Aorta (tissue), 5 donors: ENCODE results near the gene FAM20A. TPM values are rescaled to one million over a fixed set of nuclear protein-coding genes. Genes with fewer than 3 reads are reported as not detected.

Experiments used
- ATAC-seq: fragments of 200-7000 bp; cut with Tn5 transposase; one replicate; pipeline ENCODE4 v1.9.1; 2022; ENCODE audit warnings: moderate library complexity; ENCODE audit not compliant: low FRiP score
- DNase-seq, 2 donors: peaks; one replicate each; pipeline ENCODE4 v3.0.0-alpha.2; 2020
- H3K27ac ChIP-seq, 2 donors: one replicate each; pipeline ENCODE4 v1.5.1; 2013; ENCODE audit warnings: low read length in 2 of 2, mild to moderate bottlenecking in 2 of 2, moderate library complexity in 2 of 2, control low read depth in 1 of 2, inconsistent platforms in 1 of 2, low read depth in 1 of 2
- H3K27me3 ChIP-seq, 2 donors: one replicate each; pipeline ENCODE4 v1.6.1; 2013; ENCODE audit warnings: control low read depth in 1 of 2, low read length in 1 of 2, mild to moderate bottlenecking in 1 of 2, moderate library complexity in 1 of 2; ENCODE audit not compliant: insufficient read depth in 2 of 2, control insufficient read depth in 1 of 2
- H3K36me3 ChIP-seq, 2 donors: one replicate each; pipeline ENCODE4 v1.6.1; 2013; ENCODE audit warnings: control low read depth in 1 of 2, low read length in 1 of 2, mild to moderate bottlenecking in 1 of 2; ENCODE audit not compliant: insufficient read depth in 2 of 2, control insufficient read depth in 1 of 2
- H3K4me1 ChIP-seq, 2 donors: one replicate each; pipeline ENCODE4 v1.6.1; 2013; ENCODE audit warnings: low read length in 2 of 2, control low read depth in 1 of 2, mild to moderate bottlenecking in 1 of 2, moderate library complexity in 1 of 2; ENCODE audit not compliant: insufficient read depth in 2 of 2, control insufficient read depth in 1 of 2
- H3K4me3 ChIP-seq, 2 donors: one replicate each; pipeline ENCODE4 v1.5.1; 2013; ENCODE audit warnings: low read length in 2 of 2, control low read depth in 1 of 2, mild to moderate bottlenecking in 1 of 2
- H3K9me3 ChIP-seq: one replicate; pipeline ENCODE4 v1.6.1; 2013; ENCODE audit warnings: mild to moderate bottlenecking, low read length; ENCODE audit not compliant: control insufficient read depth
- WGBS, 2 donors: extraction: QIAGEN DNeasy Blood & Tissue Kit; methylation state at CpG; one replicate each; pipeline ENCODE4 v1.1.7; 2013; 5-methylcytosine and 5-hydroxymethylcytosine counted together
- intact Hi-C, 2 donors: fragments of 100-400 bp; cut with DNase I; formaldehyde crosslinking; loops; one replicate each; pipeline versions ENCODE4 v1.14.2 to v1.15.0; 2022
- polyA plus RNA-seq, 2 donors: library from polyadenylated mRNA; stranded (reverse); fragments of 200-250 nt; gene quantifications; one replicate each; pipeline ENCODE4 v1.2.3, GENCODE V29; 2013
- total RNA-seq, 2 donors: library from RNA; stranded (reverse); fragmentation: NEBNext Ultra II Directional; extraction: Animal tissue kit (Norgen Biotek cat#: 25700); gene quantifications; one replicate each; pipeline ENCODE4 v1.2.1, GENCODE V29; 2021
- donor health status: healthy with polysubstance abuse.
- donor health status: Bipolar disorder and iron deficiency.
- donor health status: DM: no; HTN: no; CAD: no.
- donor health status: DM: no; HTN: no; CAD: no.
- donor health status: DM: yes; HTN: yes; CAD: no.

The FAM20A gene
- total and polyA plus RNA-seq, 4 donors = 0.69 to 71.6 (median 11.2) TPM

GRCh38 chr17:68596411-68596945, 4.7 kb downstream of the FAM20A start:
- Histone ChIP-seq H3K27ac (no peak overlapping the region), H3K36me3 (no peaks in the 10 kb centered on the region), H3K9me3 (no peaks in the 10 kb centered on the region), H3K4me1 (no peaks in the 10 kb centered on the region), H3K4me3 (no peak overlapping the region), H3K27me3 (peaks cover 0 to 2% of the 10 kb centered on the region in 2 donors)
- DNase-seq (no peak), ATAC-seq (no peak)
- intact Hi-C loops = no loop called here
- WGBS, 2 donors = 79 to 83% methylated on average over 5 of the region's 5 CpGs

GRCh38 chr17:68595986-68596385, 5.2 kb downstream of the FAM20A start:
- ATAC-seq (no peak), DNase-seq (no peak)
- Histone ChIP-seq H3K36me3 (no peaks in the 10 kb centered on the region), H3K4me1 (no peaks in the 10 kb centered on the region), H3K4me3 (no peak overlapping the region), H3K27ac (no peak overlapping the region), H3K27me3 (peaks cover 0 to 2% of the 10 kb centered on the region in 2 donors), H3K9me3 (no peaks in the 10 kb centered on the region)
- WGBS, 2 donors = 46 to 56% methylated on average over 2 of the region's 2 CpGs
- intact Hi-C loops = no loop called here

- no peak overlapping the region for H3K4me3 ChIP-seq
- H3K27me3 ChIP-seq = peaks cover 0 to 2% of the 10 kb centered on the region in 2 donors
- no peak overlapping the region for H3K27ac ChIP-seq
- peak in 1 of 2 donors; percentile 75 for DNase-seq
- H3K36me3 ChIP-seq = no peaks in the 10 kb centered on the region
- 6 to 18% methylated on average over 5 of the region's 5 CpGs for WGBS, 2 donors
- H3K4me1 ChIP-seq = no peaks in the 10 kb centered on the region
- intact Hi-C loops = no loop called here
- H3K9me3 ChIP-seq = no peaks in the 10 kb centered on the region
- ATAC-seq = peak; percentile 48
Measured at GRCh38 chr17:68595496-68595895, 5.7 kb downstream of the FAM20A start.

- Histone ChIP-seq H3K36me3 (no peaks in the 10 kb centered on the region), H3K4me3 (no peak overlapping the region), H3K27ac (no peak overlapping the region), H3K9me3 (no peaks in the 10 kb centered on the region), H3K4me1 (no peaks in the 10 kb centered on the region), H3K27me3 (peaks cover 0 to 2% of the 10 kb centered on the region in 2 donors)
- intact Hi-C loops = no loop called here
- 73% methylated on average over 2 of the region's 2 CpGs for WGBS, 2 donors
- ATAC-seq (no peak), DNase-seq (no peak)
Measured at GRCh38 chr17:68594552-68594951, 6.6 kb downstream of the FAM20A start.

GRCh38 chr17:68592682-68593641, 8.2 kb downstream of the FAM20A start:
- ATAC-seq = peak; percentile 37
- no peaks in the 10 kb centered on the region for H3K4me1 ChIP-seq

GRCh38 chr17:68592009-68592408, 9.2 kb downstream of the FAM20A start:
- Histone ChIP-seq H3K36me3 (no peaks in the 10 kb centered on the region), H3K27me3 (peaks cover 0 to 3% of the 10 kb centered on the region in 2 donors), H3K4me3 (no peak overlapping the region), H3K9me3 (peaks cover 5% of the 10 kb centered on the region), H3K27ac (no peak overlapping the region), H3K4me1 (no peaks in the 10 kb centered on the region)
- 72 to 74% methylated on average over 2 of the region's 2 CpGs for WGBS, 2 donors
- intact Hi-C loops = no loop called here
- no peak for ATAC-seq
- no peak for DNase-seq

More at GRCh38 chr17:68592682-68593641, 8.2 kb downstream of the FAM20A start:
- Histone ChIP-seq H3K27ac (no peak overlapping the region), H3K4me3 (no peak overlapping the region), H3K36me3 (no peaks in the 10 kb centered on the region), H3K27me3 (peaks cover 0 to 2% of the 10 kb centered on the region in 2 donors), H3K9me3 (peaks cover 4% of the 10 kb centered on the region)
- no peak for DNase-seq
- intact Hi-C loops = no loop called here
- 29 to 36% methylated on average over 3 of the region's 3 CpGs for WGBS, 2 donors

GRCh38 chr17:68591583-68591982, 9.6 kb downstream of the FAM20A start:
- ATAC-seq = no peak
- Histone ChIP-seq H3K9me3 (peaks cover 5% of the 10 kb centered on the region), H3K27me3 (peaks cover 0 to 2% of the 10 kb centered on the region in 2 donors), H3K36me3 (no peaks in the 10 kb centered on the region), H3K4me3 (no peak overlapping the region), H3K27ac (no peak overlapping the region), H3K4me1 (no peaks in the 10 kb centered on the region)
- WGBS, 2 donors = 81% methylated on average over 12 of the region's 12 CpGs
- DNase-seq = no peak
- intact Hi-C loops = no loop called here

- peaks cover 7% of the 10 kb centered on the region for H3K9me3 ChIP-seq
- H3K36me3 ChIP-seq = no peaks in the 10 kb centered on the region
- H3K4me1 ChIP-seq = no peaks in the 10 kb centered on the region
- 92 to 95% methylated on average over 3 of the region's 3 CpGs for WGBS, 2 donors
- no peak overlapping the region for H3K27ac ChIP-seq
- intact Hi-C loops = no loop called here
- no peak for ATAC-seq
- H3K27me3 ChIP-seq = peaks cover 0 to 2% of the 10 kb centered on the region in 2 donors
- DNase-seq = no peak
- no peak overlapping the region for H3K4me3 ChIP-seq
Measured at GRCh38 chr17:68589086-68589485, 12.1 kb downstream of the FAM20A start.

- Histone ChIP-seq H3K27ac (no peak overlapping the region), H3K27me3 (peaks cover 0 to 2% of the 10 kb centered on the region in 2 donors), H3K36me3 (no peaks in the 10 kb centered on the region), H3K4me1 (no peaks in the 10 kb centered on the region), H3K4me3 (no peak overlapping the region), H3K9me3 (peaks cover 7% of the 10 kb centered on the region)
- WGBS, 2 donors = 78 to 88% methylated on average over 1 of the region's 1 CpG
- intact Hi-C loops = no loop called here
- DNase-seq (no peak), ATAC-seq (no peak)
Measured at GRCh38 chr17:68588362-68588761, 12.8 kb downstream of the FAM20A start.
